Panc1 (cell line): ENCODE measurements around the gene OTUD4. TPM values are rescaled to one million over a fixed set of nuclear protein-coding genes. Genes with fewer than 3 reads are reported as not detected.

Experiments used
- ATAC-seq: fragments of 200-7000 bp; cut with Tn5 transposase; 2 replicates; pipeline ENCODE4 v1.9.1; 2020; ENCODE audit warnings: mild to moderate bottlenecking, moderate library complexity
- BruUV-seq: library from RNA; stranded (reverse); fragments of 400-500 nt; replicated peaks from 2 replicates; lab custom pipeline; 2021; lab: Mats Ljungman, UMichigan
- CTCF ChIA-PET: fragments of 300-600 bp; sonication (Branson Sonifier 250); formaldehyde crosslinking; loops from one replicate; lab custom pipeline; 2022; ENCODE audit warnings: antibody characterized with exemption; lab: Charles Lee
- POLR2A ChIA-PET: fragments of 300-600 bp; sonication (Branson Sonifier 250); formaldehyde crosslinking; loops from one replicate; lab custom pipeline; 2022; ENCODE audit warnings: antibody characterized with exemption; lab: Charles Lee
- DNase-seq: peaks from one replicate; pipeline ENCODE4 v3.0.0-alpha.2; 2010; ENCODE audit warnings: low read depth, low spot score
- H3K27ac ChIP-seq: 2 replicates; pipeline ENCODE4 v1.5.1; 2011; ENCODE audit warnings: mild to moderate bottlenecking, low read length, inconsistent platforms
- H3K27me3 ChIP-seq: fragments of 200-500 bp; sonication (Bioruptor generic); 2 replicates; pipeline ENCODE4 v1.6.0; 2014; ENCODE audit warnings: low read length, inconsistent platforms; ENCODE audit not compliant: control insufficient read depth, insufficient read depth
- H3K36me3 ChIP-seq: fragments of 200-500 bp; sonication (Bioruptor generic); 2 replicates; pipeline ENCODE4 v1.5.1; 2014; ENCODE audit warnings: inconsistent platforms, mild to moderate bottlenecking, low read length, moderate library complexity; ENCODE audit not compliant: control insufficient read depth, insufficient read depth
- H3K4me1 ChIP-seq: 2 replicates; pipeline ENCODE4 v1.5.1; 2011; ENCODE audit warnings: inconsistent platforms, mild to moderate bottlenecking, low read length, moderate library complexity; ENCODE audit not compliant: control insufficient read depth, insufficient read depth
- H3K4me3 ChIP-seq, 2 experiments: 2 replicates each; pipeline ENCODE4 v1.5.1; 2011 to 2012; ENCODE audit warnings: low read depth in 2 of 2, low read length in 2 of 2, mild to moderate bottlenecking in 2 of 2, inconsistent platforms in 1 of 2, moderate library complexity in 1 of 2
- H3K9me3 ChIP-seq: fragments of 200-500 bp; sonication (Bioruptor generic); 2 replicates; pipeline ENCODE4 v1.5.1; 2014; ENCODE audit warnings: low read depth, mild to moderate bottlenecking, inconsistent platforms, low read length, moderate library complexity; ENCODE audit not compliant: control insufficient read depth, insufficient read depth
- POLR2AphosphoS5 ChIP-seq: IDR thresholded peaks from 2 replicates; pipeline ENCODE4 v1.6.1; 2012; ENCODE audit warnings: mild to moderate bottlenecking, low read depth, low read length, moderate library complexity
- SIN3A ChIP-seq: IDR thresholded peaks from 2 replicates; pipeline ENCODE4 v1.6.1; 2012; ENCODE audit warnings: low read depth, mild to moderate bottlenecking, low read length, moderate library complexity, borderline replicate concordance; ENCODE audit not compliant: insufficient read depth
- TCF7L2 ChIP-seq: IDR thresholded peaks from 2 replicates; pipeline ENCODE4 v1.6.1; 2011; ENCODE audit warnings: mild to moderate bottlenecking, low read depth, low read length, inconsistent platforms
- in situ Hi-C: cut with HindIII; loops from 2 replicates; pipeline ENCODE4 v1.10.0; 2016; ENCODE audit warnings: low sequenced_read_pairs, low pct_unique_long_range_greater_than_20kb
- intact Hi-C: fragments of 100-400 bp; cut with micrococcal nuclease; formaldehyde crosslinking; loops from one replicate; pipeline ENCODE4 v1.10.0; 2022; ENCODE audit not compliant: unreplicated experiment
- total RNA-seq: library from RNA; stranded (reverse); gene quantifications from one replicate; pipeline ENCODE4 v1.2.1, GENCODE V29; 2021; ENCODE audit not compliant: unreplicated experiment
- TF ChIP-seq, protein P1 (sequence below): fragments of 450-650 bp; IDR thresholded peaks from 2 replicates; pipeline ENCODE4 v1.5.1; 2017; ENCODE audit warnings: mild to moderate bottlenecking
- TF ChIP-seq, protein P2 (sequence below), 2 experiments: IDR thresholded peaks; 2 replicates each; pipeline ENCODE4 v1.6.1; 2011 to 2012; ENCODE audit warnings: low read depth in 2 of 2, control low read depth in 1 of 2, low read length in 1 of 2, mild to moderate bottlenecking in 1 of 2, moderate library complexity in 1 of 2; ENCODE audit not compliant: insufficient read depth in 1 of 2

OTUD4 gene
- total RNA-seq, 1 experiment from 2014 or later, result 31.5 TPM

DNA sequence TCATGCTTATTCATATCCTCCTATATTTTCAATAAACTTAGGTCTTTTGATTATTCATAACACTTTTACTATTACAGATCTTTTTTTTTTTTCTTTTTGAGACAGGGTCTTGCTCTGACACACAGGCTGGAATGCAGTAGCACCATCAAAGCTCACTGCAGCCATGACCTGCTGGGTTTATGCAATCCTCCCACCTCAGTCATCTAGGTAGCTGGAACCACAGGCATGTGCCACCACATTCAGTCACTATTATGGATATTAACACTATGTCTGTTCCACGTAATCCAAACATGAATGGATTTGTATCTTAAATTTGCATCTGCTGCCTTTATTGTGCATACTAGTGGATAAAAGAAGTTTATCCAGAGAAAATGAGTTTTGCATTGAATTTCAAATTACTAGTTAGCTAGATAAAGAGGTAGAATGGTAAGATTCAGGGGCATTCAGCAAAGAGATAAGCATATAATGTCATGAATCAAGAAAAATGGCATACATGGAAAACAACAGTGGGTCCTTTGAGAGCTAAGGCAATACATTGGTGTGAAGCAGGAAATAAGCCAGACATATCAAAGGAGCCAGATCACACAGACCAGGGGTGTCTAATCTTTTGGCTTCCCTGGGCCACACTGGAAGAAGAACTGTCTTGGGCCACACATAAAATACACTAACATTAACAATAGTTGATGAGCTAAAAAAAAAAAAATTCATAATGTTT lies 96.3 kb downstream of the OTUD4 start:
- no peaks in the 10 kb centered on the region for H3K4me1 ChIP-seq
- DNase-seq (no peak), ATAC-seq (no peak)
- H3K27ac ChIP-seq, result no peak overlapping the region
- H3K9me3 ChIP-seq, result no peaks in the 10 kb centered on the region
- POLR2A ChIA-PET, result interaction anchor here (0.6 kb wide), 1 partner anchor 15 kb away, joined by 3 read pairs; no protein-coding TSS in a partner anchor
- BruUV-seq, result no TSS peak
- TF ChIP-seq, protein P1, sequence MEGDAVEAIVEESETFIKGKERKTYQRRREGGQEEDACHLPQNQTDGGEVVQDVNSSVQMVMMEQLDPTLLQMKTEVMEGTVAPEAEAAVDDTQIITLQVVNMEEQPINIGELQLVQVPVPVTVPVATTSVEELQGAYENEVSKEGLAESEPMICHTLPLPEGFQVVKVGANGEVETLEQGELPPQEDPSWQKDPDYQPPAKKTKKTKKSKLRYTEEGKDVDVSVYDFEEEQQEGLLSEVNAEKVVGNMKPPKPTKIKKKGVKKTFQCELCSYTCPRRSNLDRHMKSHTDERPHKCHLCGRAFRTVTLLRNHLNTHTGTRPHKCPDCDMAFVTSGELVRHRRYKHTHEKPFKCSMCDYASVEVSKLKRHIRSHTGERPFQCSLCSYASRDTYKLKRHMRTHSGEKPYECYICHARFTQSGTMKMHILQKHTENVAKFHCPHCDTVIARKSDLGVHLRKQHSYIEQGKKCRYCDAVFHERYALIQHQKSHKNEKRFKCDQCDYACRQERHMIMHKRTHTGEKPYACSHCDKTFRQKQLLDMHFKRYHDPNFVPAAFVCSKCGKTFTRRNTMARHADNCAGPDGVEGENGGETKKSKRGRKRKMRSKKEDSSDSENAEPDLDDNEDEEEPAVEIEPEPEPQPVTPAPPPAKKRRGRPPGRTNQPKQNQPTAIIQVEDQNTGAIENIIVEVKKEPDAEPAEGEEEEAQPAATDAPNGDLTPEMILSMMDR, result no peak
- TF ChIP-seq POLR2AphosphoS5 (no peak), SIN3A (no peak), TCF7L2 (no peak)
- TF ChIP-seq, protein P2, sequence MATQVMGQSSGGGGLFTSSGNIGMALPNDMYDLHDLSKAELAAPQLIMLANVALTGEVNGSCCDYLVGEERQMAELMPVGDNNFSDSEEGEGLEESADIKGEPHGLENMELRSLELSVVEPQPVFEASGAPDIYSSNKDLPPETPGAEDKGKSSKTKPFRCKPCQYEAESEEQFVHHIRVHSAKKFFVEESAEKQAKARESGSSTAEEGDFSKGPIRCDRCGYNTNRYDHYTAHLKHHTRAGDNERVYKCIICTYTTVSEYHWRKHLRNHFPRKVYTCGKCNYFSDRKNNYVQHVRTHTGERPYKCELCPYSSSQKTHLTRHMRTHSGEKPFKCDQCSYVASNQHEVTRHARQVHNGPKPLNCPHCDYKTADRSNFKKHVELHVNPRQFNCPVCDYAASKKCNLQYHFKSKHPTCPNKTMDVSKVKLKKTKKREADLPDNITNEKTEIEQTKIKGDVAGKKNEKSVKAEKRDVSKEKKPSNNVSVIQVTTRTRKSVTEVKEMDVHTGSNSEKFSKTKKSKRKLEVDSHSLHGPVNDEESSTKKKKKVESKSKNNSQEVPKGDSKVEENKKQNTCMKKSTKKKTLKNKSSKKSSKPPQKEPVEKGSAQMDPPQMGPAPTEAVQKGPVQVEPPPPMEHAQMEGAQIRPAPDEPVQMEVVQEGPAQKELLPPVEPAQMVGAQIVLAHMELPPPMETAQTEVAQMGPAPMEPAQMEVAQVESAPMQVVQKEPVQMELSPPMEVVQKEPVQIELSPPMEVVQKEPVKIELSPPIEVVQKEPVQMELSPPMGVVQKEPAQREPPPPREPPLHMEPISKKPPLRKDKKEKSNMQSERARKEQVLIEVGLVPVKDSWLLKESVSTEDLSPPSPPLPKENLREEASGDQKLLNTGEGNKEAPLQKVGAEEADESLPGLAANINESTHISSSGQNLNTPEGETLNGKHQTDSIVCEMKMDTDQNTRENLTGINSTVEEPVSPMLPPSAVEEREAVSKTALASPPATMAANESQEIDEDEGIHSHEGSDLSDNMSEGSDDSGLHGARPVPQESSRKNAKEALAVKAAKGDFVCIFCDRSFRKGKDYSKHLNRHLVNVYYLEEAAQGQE (IDR thresholded peaks at IDR 0.05; ENCODE audit: insufficient read depth in 1 of 2, low read depth in 2 of 2, low read length in 1 of 2), result no peak
- no peaks in the 10 kb centered on the region for H3K27me3 ChIP-seq
- CTCF ChIA-PET, result no interaction called here
- no peak overlapping the region for H3K4me3 ChIP-seq
- intact Hi-C loops, result no loop called here
- in situ Hi-C loops, result no loop called here
- H3K36me3 ChIP-seq, result no peaks in the 10 kb centered on the region; the same call in 1 of the 2 replicates

Other genes with a start within 250 kb of the OTUD4 start
- gene ANAPC10, start 82.4 kb downstream of the OTUD4 start, total RNA-seq, result 10.5 TPM
- gene ABCE1, start 82.3 kb downstream of the OTUD4 start, total RNA-seq, result 73.7 TPM